H9 (cell line): ENCODE results near the gene CCDC182. TPM values are rescaled to one million over a fixed set of nuclear protein-coding genes. Genes with fewer than 3 reads are reported as not detected.

Source experiments
- DNase-seq: peaks from one replicate; pipeline ENCODE4 v3.0.0-alpha.2; 2017
- H2AFZ ChIP-seq: one replicate; pipeline ENCODE4 v1.6.1; 2013; ENCODE audit warnings: mild to moderate bottlenecking, low read length, control low read depth, moderate library complexity
- H2AK5ac ChIP-seq: 2 replicates; pipeline ENCODE4 v1.6.1; 2013; ENCODE audit warnings: low read length, control low read depth, mixed read lengths; ENCODE audit not compliant: insufficient read length
- H2BK120ac ChIP-seq: one replicate; pipeline ENCODE4 v1.6.1; 2013; ENCODE audit warnings: low read depth, mild to moderate bottlenecking, low read length, control low read depth, inconsistent platforms; ENCODE audit not compliant: poor library complexity, severe bottlenecking
- H2BK12ac ChIP-seq: 2 replicates; pipeline ENCODE4 v1.6.1; 2013; ENCODE audit warnings: low read length, control low read depth, mixed read lengths, low read depth; ENCODE audit not compliant: insufficient read length
- H2BK15ac ChIP-seq: 2 replicates; pipeline ENCODE4 v1.6.1; 2013; ENCODE audit warnings: low read depth, low read length, control low read depth
- H2BK20ac ChIP-seq: one replicate; pipeline ENCODE4 v1.6.1; 2013; ENCODE audit warnings: low read depth, mild to moderate bottlenecking, low read length, control low read depth, inconsistent platforms; ENCODE audit not compliant: poor library complexity, severe bottlenecking
- H2BK5ac ChIP-seq: 2 replicates; pipeline ENCODE4 v1.6.1; 2013; ENCODE audit warnings: low read length, control low read depth, mixed read lengths; ENCODE audit not compliant: insufficient read length
- H3K14ac ChIP-seq: 2 replicates; pipeline ENCODE4 v1.6.1; 2013; ENCODE audit warnings: low read length, control low read depth; ENCODE audit not compliant: insufficient read depth
- H3K18ac ChIP-seq: 2 replicates; pipeline ENCODE4 v1.6.1; 2013; ENCODE audit warnings: low read depth, mild to moderate bottlenecking, mixed read lengths, low read length, control low read depth; ENCODE audit not compliant: insufficient read length
- H3K23ac ChIP-seq: 2 replicates; pipeline ENCODE4 v1.6.1; 2013; ENCODE audit warnings: low read length, control low read depth, mixed read lengths, low read depth; ENCODE audit not compliant: insufficient read length
- H3K23me2 ChIP-seq: 2 replicates; pipeline ENCODE4 v1.6.1; 2013; ENCODE audit warnings: low read depth, mild to moderate bottlenecking, mixed read lengths, low read length, control low read depth; ENCODE audit not compliant: insufficient read length, poor library complexity, severe bottlenecking
- H3K27ac ChIP-seq: 2 replicates; pipeline ENCODE4 v1.5.1; 2013; ENCODE audit warnings: low read length, control low read depth, mixed read lengths, low read depth; ENCODE audit not compliant: insufficient read length
- H3K27me3 ChIP-seq: 2 replicates; pipeline ENCODE4 v1.6.1; 2013; ENCODE audit warnings: low read length, control low read depth, inconsistent platforms; ENCODE audit not compliant: insufficient read depth
- H3K4ac ChIP-seq: 2 replicates; pipeline ENCODE4 v1.6.1; 2013; ENCODE audit warnings: low read depth, mild to moderate bottlenecking, control low read depth, inconsistent platforms, low read length, moderate library complexity
- H3K4me1 ChIP-seq: 2 replicates; pipeline ENCODE4 v1.6.1; 2013; ENCODE audit warnings: low read length, control low read depth, inconsistent platforms; ENCODE audit not compliant: insufficient read depth
- H3K4me2 ChIP-seq: 2 replicates; pipeline ENCODE4 v1.6.1; 2013; ENCODE audit warnings: low read length, control low read depth, mixed read lengths; ENCODE audit not compliant: insufficient read length, insufficient read depth
- H3K56ac ChIP-seq: 2 replicates; pipeline ENCODE4 v1.6.1; 2013; ENCODE audit warnings: low read depth, mild to moderate bottlenecking, mixed read lengths, low read length, control low read depth; ENCODE audit not compliant: insufficient read length
- H3K79me1 ChIP-seq: 2 replicates; pipeline ENCODE4 v1.6.1; 2013; ENCODE audit warnings: low read depth, mild to moderate bottlenecking, moderate library complexity, low read length, control low read depth, inconsistent platforms; ENCODE audit not compliant: insufficient read depth, poor library complexity, severe bottlenecking
- H3K79me2 ChIP-seq: 2 replicates; pipeline ENCODE4 v1.6.1; 2013; ENCODE audit warnings: low read length, control low read depth, inconsistent platforms; ENCODE audit not compliant: insufficient read depth
- H3K9ac ChIP-seq: 2 replicates; pipeline ENCODE4 v1.6.1; 2013; ENCODE audit warnings: low read length, control low read depth, mixed read lengths; ENCODE audit not compliant: insufficient read length; ENCODE audit errors: extremely low read depth
- H3K9me3 ChIP-seq: one replicate; pipeline ENCODE4 v1.6.1; 2013; ENCODE audit warnings: low read depth, low read length, inconsistent platforms; ENCODE audit not compliant: control insufficient read depth
- H3T11ph ChIP-seq: one replicate; pipeline ENCODE4 v1.6.1; 2013; ENCODE audit warnings: mild to moderate bottlenecking, low read length, control low read depth, inconsistent platforms
- H4K20me1 ChIP-seq: one replicate; pipeline ENCODE4 v1.6.1; 2013; ENCODE audit not compliant: control insufficient read depth, insufficient read length, insufficient read depth
- H4K5ac ChIP-seq: 2 replicates; pipeline ENCODE4 v1.6.1; 2013; ENCODE audit warnings: low read depth, mild to moderate bottlenecking, mixed read lengths, low read length, control low read depth; ENCODE audit not compliant: insufficient read length
- H4K8ac ChIP-seq: replicated peaks from 2 replicates; pipeline ENCODE4 v1.6.1; 2013; ENCODE audit warnings: low read length, control low read depth, mixed read lengths, low read depth; ENCODE audit not compliant: insufficient read length
- H4K91ac ChIP-seq: 2 replicates; pipeline ENCODE4 v1.6.1; 2013; ENCODE audit warnings: low read depth, mild to moderate bottlenecking, moderate library complexity, mixed read lengths, low read length, control low read depth; ENCODE audit not compliant: insufficient read length
- H3K27ac Mint-ChIP-seq, 3 experiments: 2 replicates in 2 of 3; 3 replicates in 1 of 3; pipeline ENCODE4 v1.8.0; 2020 to 2021; ENCODE audit warnings: mixed read lengths in 3 of 3, mild to moderate bottlenecking in 1 of 3, moderate library complexity in 1 of 3
- H3K27me3 Mint-ChIP-seq: 2 replicates; pipeline ENCODE4 v1.8.0; 2021; ENCODE audit warnings: low read depth, mild to moderate bottlenecking, moderate library complexity, mixed read lengths
- H3K36me3 Mint-ChIP-seq, 3 experiments: 2 replicates in 2 of 3; 3 replicates in 1 of 3; pipeline ENCODE4 v1.8.0; 2020 to 2021; ENCODE audit warnings: low read depth in 3 of 3, mixed read lengths in 3 of 3; ENCODE audit not compliant: insufficient read depth in 1 of 3
- H3K4me1 Mint-ChIP-seq, 2 experiments: 2 replicates each; pipeline ENCODE4 v1.8.0; 2020; ENCODE audit warnings: mixed read lengths in 2 of 2
- H3K4me3 Mint-ChIP-seq, 2 experiments: 2 replicates in 1 of 2; 3 replicates in 1 of 2; pipeline ENCODE4 v1.8.0; 2020 to 2021; ENCODE audit warnings: mild to moderate bottlenecking in 2 of 2, mixed read lengths in 2 of 2, moderate library complexity in 1 of 2
- H3K9me3 Mint-ChIP-seq, 2 experiments: 2 replicates in 1 of 2; 3 replicates in 1 of 2; pipeline ENCODE4 v1.8.0; 2020; ENCODE audit warnings: mild to moderate bottlenecking in 2 of 2, mixed read lengths in 2 of 2, moderate library complexity in 1 of 2
- WGBS: extraction: QIAGEN DNeasy Blood & Tissue Kit; methylation state at CpG from one replicate; pipeline ENCODE4 v1.1.7; 2013; ENCODE audit warnings: missing lambda C conversion rate, low lambda C conversion rate, mixed read lengths; ENCODE audit not compliant: insufficient read length; ENCODE audit errors: extremely low coverage; 5-methylcytosine and 5-hydroxymethylcytosine counted together
- total RNA-seq: library from RNA; stranded (reverse); gene quantifications from 2 replicates; pipeline ENCODE4 v1.2.1, GENCODE V29; 2021
- TF ChIP-seq, protein P1 (sequence below): fragments of 200-600 bp; sonication (generic); conservative IDR thresholded peaks from 3 replicates; pipeline ENCODE4 v1.8.0; 2021; ENCODE audit warnings: antibody characterized with exemption, mild to moderate bottlenecking

Gene CCDC182
- total RNA-seq, 1 experiment from 2014 or later = not detected

GRCh38 chr17:57724026-57724728, 20.9 kb downstream of the CCDC182 start:
- Histone ChIP-seq H3K27me3 (no peaks in the 10 kb centered on the region), H2BK120ac (no peak overlapping the region), H3K23me2 (no peaks in the 10 kb centered on the region), H3K4me1 (no peaks in the 10 kb centered on the region), H3K79me1 (no peaks in the 10 kb centered on the region), H4K20me1 (no peaks in the 10 kb centered on the region), H4K8ac (no peak overlapping the region), H2BK20ac (no peak overlapping the region), H4K91ac (no peak overlapping the region), H3K14ac (no peak overlapping the region), H3K9me3 (no peaks in the 10 kb centered on the region), H3K27ac (no peak overlapping the region), H2BK15ac (no peak overlapping the region), H3K79me2 (no peaks in the 10 kb centered on the region), H4K5ac (no peak overlapping the region), H3K18ac (no peak overlapping the region), H3T11ph (no peak overlapping the region), H2AK5ac (no peak overlapping the region), H3K4ac (no peak overlapping the region), H3K9ac (no peak overlapping the region), H3K56ac (no peak overlapping the region), H3K4me2 (no peak overlapping the region), H3K23ac (no peak overlapping the region), H2BK5ac (no peak overlapping the region), H2BK12ac (no peak overlapping the region), H2AFZ (no peak overlapping the region)
- H3K36me3 Mint-ChIP-seq = no peaks in the 10 kb centered on the region
- no peak for DNase-seq
- H3K27ac Mint-ChIP-seq = no peak overlapping the region
- 0 out of 4 replicates have a peak, but pooled peaks cover 0 to 5% of the 10 kb centered on the region in 2 experiments for H3K4me1 Mint-ChIP-seq
- TF ChIP-seq, protein P1, sequence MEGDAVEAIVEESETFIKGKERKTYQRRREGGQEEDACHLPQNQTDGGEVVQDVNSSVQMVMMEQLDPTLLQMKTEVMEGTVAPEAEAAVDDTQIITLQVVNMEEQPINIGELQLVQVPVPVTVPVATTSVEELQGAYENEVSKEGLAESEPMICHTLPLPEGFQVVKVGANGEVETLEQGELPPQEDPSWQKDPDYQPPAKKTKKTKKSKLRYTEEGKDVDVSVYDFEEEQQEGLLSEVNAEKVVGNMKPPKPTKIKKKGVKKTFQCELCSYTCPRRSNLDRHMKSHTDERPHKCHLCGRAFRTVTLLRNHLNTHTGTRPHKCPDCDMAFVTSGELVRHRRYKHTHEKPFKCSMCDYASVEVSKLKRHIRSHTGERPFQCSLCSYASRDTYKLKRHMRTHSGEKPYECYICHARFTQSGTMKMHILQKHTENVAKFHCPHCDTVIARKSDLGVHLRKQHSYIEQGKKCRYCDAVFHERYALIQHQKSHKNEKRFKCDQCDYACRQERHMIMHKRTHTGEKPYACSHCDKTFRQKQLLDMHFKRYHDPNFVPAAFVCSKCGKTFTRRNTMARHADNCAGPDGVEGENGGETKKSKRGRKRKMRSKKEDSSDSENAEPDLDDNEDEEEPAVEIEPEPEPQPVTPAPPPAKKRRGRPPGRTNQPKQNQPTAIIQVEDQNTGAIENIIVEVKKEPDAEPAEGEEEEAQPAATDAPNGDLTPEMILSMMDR = no peak
- no peak overlapping the region for H3K4me3 Mint-ChIP-seq
- no CpG with 5 or more reads among the region's 14 CpGs for WGBS
- H3K27me3 Mint-ChIP-seq = peaks cover 14% of the 10 kb centered on the region
- no peaks in the 10 kb centered on the region for H3K9me3 Mint-ChIP-seq
